ENCODE measurements around the gene C10orf90.

DNA sequence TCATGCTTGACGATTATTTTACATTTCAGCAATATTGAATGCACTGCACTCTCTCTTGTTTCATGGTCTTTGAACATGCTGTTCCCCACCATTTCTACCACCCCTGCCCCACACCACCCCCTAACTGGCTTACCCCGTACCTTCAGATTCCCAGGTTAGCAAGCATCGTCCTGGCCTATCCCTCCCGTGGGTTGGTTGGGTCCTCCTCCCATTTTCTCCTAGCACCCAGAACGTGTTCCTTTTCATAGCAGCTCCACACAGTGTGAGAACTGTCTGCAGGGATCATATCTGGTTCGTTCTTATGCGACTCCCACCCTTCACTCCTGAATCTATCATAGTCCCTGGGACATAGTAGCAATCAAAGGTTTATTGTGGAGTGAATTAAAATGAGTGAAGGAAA, 48.6 kb downstream of the C10orf90 start:
- TF ChIP-seq POLR2A (IDR thresholded peaks at IDR 0.05; ENCODE audit: low read depth, low read length) (no peak), POLR2AphosphoS5 (IDR thresholded peaks at IDR 0.05; ENCODE audit: insufficient read depth, low read depth, low read length) (no peak), FOS (IDR thresholded peaks at IDR 0.05; ENCODE audit: borderline replicate concordance, insufficient read depth, low read length) (no peak), EZH2 (IDR thresholded peaks at IDR 0.05; ENCODE audit: borderline replicate concordance, low read depth, low read length, severe bottlenecking) (no peak)
- TF ChIP-seq, protein P1, sequence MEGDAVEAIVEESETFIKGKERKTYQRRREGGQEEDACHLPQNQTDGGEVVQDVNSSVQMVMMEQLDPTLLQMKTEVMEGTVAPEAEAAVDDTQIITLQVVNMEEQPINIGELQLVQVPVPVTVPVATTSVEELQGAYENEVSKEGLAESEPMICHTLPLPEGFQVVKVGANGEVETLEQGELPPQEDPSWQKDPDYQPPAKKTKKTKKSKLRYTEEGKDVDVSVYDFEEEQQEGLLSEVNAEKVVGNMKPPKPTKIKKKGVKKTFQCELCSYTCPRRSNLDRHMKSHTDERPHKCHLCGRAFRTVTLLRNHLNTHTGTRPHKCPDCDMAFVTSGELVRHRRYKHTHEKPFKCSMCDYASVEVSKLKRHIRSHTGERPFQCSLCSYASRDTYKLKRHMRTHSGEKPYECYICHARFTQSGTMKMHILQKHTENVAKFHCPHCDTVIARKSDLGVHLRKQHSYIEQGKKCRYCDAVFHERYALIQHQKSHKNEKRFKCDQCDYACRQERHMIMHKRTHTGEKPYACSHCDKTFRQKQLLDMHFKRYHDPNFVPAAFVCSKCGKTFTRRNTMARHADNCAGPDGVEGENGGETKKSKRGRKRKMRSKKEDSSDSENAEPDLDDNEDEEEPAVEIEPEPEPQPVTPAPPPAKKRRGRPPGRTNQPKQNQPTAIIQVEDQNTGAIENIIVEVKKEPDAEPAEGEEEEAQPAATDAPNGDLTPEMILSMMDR (IDR thresholded peaks at IDR 0.05; ENCODE audit: extremely low read depth in 1 of 2, insufficient read depth in 1 of 2, low read depth in 1 of 2, low read length in 2 of 2) = no peak
- TF ChIP-seq, protein P2, sequence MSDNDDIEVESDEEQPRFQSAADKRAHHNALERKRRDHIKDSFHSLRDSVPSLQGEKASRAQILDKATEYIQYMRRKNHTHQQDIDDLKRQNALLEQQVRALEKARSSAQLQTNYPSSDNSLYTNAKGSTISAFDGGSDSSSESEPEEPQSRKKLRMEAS (IDR thresholded peaks at IDR 0.05; ENCODE audit: insufficient read depth, insufficient read length) = no peak
